ENCODE measurements around the gene ZNF888. TPM values are rescaled to one million over a fixed set of nuclear protein-coding genes. Genes with fewer than 3 reads are reported as not detected.

Gene ZNF888
- polyA plus RNA-seq, 2 donors, result 1.9 to 2.7 TPM

Other genes with a start within 250 kb of the ZNF888 start
- 1 to 10 TPM; 1.8 to 3.3 TPM for gene ZNF611, start 188.4 kb downstream of the ZNF888 start, polyA plus RNA-seq
- gene ZNF600, start 136.6 kb downstream of the ZNF888 start, polyA plus RNA-seq, result 10 to 100 TPM in 1 of 2 donors, 1 to 10 TPM in 1; 8.2 to 15.6 TPM
- 1 to 10 TPM; 2.3 to 2.6 TPM for gene ZNF28, start 101.8 kb downstream of the ZNF888 start, polyA plus RNA-seq
- 1 to 10 TPM; 4.5 to 5.2 TPM for gene ZNF468, start 65.8 kb downstream of the ZNF888 start, polyA plus RNA-seq
- gene ZNF320, start 25.8 kb downstream of the ZNF888 start, polyA plus RNA-seq, result 1 to 10 TPM; 1.6 to 2.5 TPM
- 1 to 10 TPM; 2.0 to 2.1 TPM for gene ZNF816, start 39.5 kb upstream of the ZNF888 start, polyA plus RNA-seq
- not detected for gene ERVV-1, start 90.5 kb upstream of the ZNF888 start, polyA plus RNA-seq
- not detected for gene ERVV-2, start 121.3 kb upstream of the ZNF888 start, polyA plus RNA-seq
- gene ZNF160, start 180.0 kb upstream of the ZNF888 start, polyA plus RNA-seq, result 10 to 100 TPM in 1 of 2 donors, 1 to 10 TPM in 1; 7.6 to 18.2 TPM
- 1 to 10 TPM; 1.4 to 2.3 TPM for gene ZNF415, start 209.5 kb upstream of the ZNF888 start, polyA plus RNA-seq
- gene ZNF347, start 235.6 kb upstream of the ZNF888 start, polyA plus RNA-seq, result 1 to 10 TPM; 1.2 to 1.8 TPM

Measured in esophagus (tissue), 2 donors.